ENCODE measurements around the gene ABCC11.

DNA sequence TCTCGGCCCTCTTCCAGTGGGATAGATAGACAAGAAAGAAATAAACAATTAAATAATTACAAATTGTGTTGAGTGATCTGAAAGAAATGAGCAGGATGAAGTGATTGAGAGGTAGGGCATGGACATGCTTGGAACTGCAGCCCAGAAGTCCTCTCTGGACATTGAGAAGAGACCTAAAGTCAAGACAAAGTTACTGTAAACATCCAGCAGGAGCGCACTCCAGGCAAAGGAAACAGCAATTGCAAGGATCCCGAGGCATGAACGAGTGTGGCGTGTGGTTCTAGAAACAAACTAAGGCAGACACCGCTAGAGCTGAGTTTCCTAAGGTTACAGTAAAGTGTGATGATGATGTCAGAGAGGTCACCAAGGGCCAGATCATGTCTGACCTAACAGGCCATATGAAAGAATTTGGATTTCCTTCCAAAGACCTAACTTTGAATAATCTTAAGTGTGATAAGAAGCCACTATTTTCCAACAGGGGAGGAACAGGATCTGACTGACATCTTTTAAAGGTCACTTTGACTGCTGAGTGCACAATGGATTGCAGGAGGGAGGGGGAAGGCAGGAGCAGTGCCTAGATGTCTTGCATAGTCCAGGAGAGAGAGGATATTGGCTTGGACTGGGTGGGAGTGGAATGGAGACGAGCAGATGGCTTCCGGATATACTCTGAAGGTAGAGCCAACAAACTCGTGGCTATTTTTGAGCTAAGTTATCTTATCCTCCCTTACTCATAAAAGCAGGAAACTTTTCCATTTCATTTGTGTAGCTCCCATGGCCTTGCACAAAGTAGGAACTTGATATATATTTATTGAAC lies 110.6 kb downstream of the ABCC11 start:
- TF ChIP-seq EP300 (IDR thresholded peaks at IDR 0.05) (no peak), POLR2A (IDR thresholded peaks at IDR 0.05) (no peak)
